Retinal pigment epithelial cell (primary cell): Measurements from ENCODE around the gene XYLT1.

Source experiments
- DNase-seq: peaks from one replicate; pipeline ENCODE4 v3.0.0-alpha.2; 2010; ENCODE audit warnings: low read depth
- H3K4me3 ChIP-seq: 2 replicates; pipeline ENCODE4 v1.5.1; 2011; ENCODE audit warnings: mild to moderate bottlenecking, low read length, control low read depth, moderate library complexity
- CTCF ChIP-seq: conservative IDR thresholded peaks from 2 replicates; pipeline ENCODE4 v1.5.1; 2011; ENCODE audit warnings: low read depth, low read length, control low read depth, inconsistent platforms

The XYLT1 gene

GRCh38 chr16:17258848-17259713, 211.7 kb downstream of the XYLT1 start:
- H3K4me3 ChIP-seq = no peak overlapping the region
- TF ChIP-seq CTCF = no peak
- DNase-seq = no peak

- no peak for DNase-seq
- TF ChIP-seq CTCF = no peak
- H3K4me3 ChIP-seq = no peak overlapping the region
Measured at GRCh38 chr16:17258077-17258599, 212.6 kb downstream of the XYLT1 start.

- H3K4me3 ChIP-seq = no peak overlapping the region
- no peak for TF ChIP-seq CTCF
- DNase-seq = no peak
Measured at GRCh38 chr16:17257426-17258023, 213.2 kb downstream of the XYLT1 start.

GRCh38 chr16:17252701-17253100, 218.1 kb downstream of the XYLT1 start:
- no peak overlapping the region for H3K4me3 ChIP-seq
- no peak for TF ChIP-seq CTCF
- DNase-seq = no peak

- no peak for DNase-seq
- TF ChIP-seq CTCF = no peak
Measured at GRCh38 chr16:17252064-17252463, 218.7 kb downstream of the XYLT1 start.

GRCh38 chr16:17251496-17251895, 219.3 kb downstream of the XYLT1 start:
- TF ChIP-seq CTCF = no peak

More at GRCh38 chr16:17252064-17252463, 218.7 kb downstream of the XYLT1 start:
- no peak overlapping the region for H3K4me3 ChIP-seq

More at GRCh38 chr16:17251496-17251895, 219.3 kb downstream of the XYLT1 start:
- no peak overlapping the region for H3K4me3 ChIP-seq
- DNase-seq = no peak
